C4-2B (cell line): ENCODE results near the gene PRSS22.

ENCODE experiments used
- H3K27ac ChIP-seq: fragments of 450-650 bp; 2 replicates; pipeline ENCODE4 v1.5.1; 2017
- ZFX ChIP-seq: fragments of 450-650 bp; IDR thresholded peaks from 2 replicates; pipeline ENCODE4 v1.6.1; 2017
- TF ChIP-seq, protein P1 (sequence below): fragments of 450-650 bp; conservative IDR thresholded peaks from 2 replicates; pipeline ENCODE4 v1.5.1; 2017; ENCODE audit warnings: mild to moderate bottlenecking

PRSS22 gene

GRCh38 chr16:2839650-2840450 is 18.1 kb downstream of the PRSS22 start:
- no peak overlapping the region for H3K27ac ChIP-seq

DNA sequence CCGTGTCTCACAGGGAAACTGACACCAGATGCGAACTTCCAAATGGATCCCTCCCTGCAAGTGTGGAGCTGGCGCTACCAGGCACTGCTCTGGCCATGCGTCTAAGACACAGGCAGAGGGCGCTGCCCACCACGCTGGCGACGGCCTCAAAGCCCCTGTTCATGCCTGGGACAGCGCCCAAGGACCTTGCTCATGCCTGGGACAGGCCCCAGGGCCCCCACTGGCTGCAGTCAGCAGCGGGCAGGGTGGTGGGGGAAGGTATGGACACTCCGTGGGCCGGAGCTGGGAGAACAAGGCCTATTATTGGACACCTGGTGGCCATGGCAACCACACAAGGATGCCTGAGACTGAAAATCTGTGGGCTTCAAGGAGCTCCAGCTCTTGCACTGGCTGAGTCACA is 19.0 kb downstream of the PRSS22 start:
- no peak for TF ChIP-seq ZFX
- TF ChIP-seq, protein P1, sequence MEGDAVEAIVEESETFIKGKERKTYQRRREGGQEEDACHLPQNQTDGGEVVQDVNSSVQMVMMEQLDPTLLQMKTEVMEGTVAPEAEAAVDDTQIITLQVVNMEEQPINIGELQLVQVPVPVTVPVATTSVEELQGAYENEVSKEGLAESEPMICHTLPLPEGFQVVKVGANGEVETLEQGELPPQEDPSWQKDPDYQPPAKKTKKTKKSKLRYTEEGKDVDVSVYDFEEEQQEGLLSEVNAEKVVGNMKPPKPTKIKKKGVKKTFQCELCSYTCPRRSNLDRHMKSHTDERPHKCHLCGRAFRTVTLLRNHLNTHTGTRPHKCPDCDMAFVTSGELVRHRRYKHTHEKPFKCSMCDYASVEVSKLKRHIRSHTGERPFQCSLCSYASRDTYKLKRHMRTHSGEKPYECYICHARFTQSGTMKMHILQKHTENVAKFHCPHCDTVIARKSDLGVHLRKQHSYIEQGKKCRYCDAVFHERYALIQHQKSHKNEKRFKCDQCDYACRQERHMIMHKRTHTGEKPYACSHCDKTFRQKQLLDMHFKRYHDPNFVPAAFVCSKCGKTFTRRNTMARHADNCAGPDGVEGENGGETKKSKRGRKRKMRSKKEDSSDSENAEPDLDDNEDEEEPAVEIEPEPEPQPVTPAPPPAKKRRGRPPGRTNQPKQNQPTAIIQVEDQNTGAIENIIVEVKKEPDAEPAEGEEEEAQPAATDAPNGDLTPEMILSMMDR: no peak; the same call in 1 of the 2 replicates
- H3K27ac ChIP-seq: no peak overlapping the region

More at GRCh38 chr16:2839650-2840450, 18.1 kb downstream of the PRSS22 start:
- TF ChIP-seq, protein P1: no peak
- no peak for TF ChIP-seq ZFX

- H3K27ac ChIP-seq: no peak overlapping the region
- TF ChIP-seq, protein P1: no peak
- no peak for TF ChIP-seq ZFX
Measured at GRCh38 chr16:2836646-2837508, 21.1 kb downstream of the PRSS22 start.

GRCh38 chr16:2835638-2836493 is 22.1 kb downstream of the PRSS22 start:
- TF ChIP-seq ZFX: no peak
- TF ChIP-seq, protein P1: no peak
- peak overlapping the region; percentile 17; the same call in 1 of the 2 replicates for H3K27ac ChIP-seq

- H3K27ac ChIP-seq: 0 out of 2 replicates have a peak overlapping the region, but pooled peaks have one; percentile 17
- TF ChIP-seq, protein P1: no peak
- TF ChIP-seq ZFX: no peak
Measured at GRCh38 chr16:2834968-2835367, 23.0 kb downstream of the PRSS22 start.

DNA sequence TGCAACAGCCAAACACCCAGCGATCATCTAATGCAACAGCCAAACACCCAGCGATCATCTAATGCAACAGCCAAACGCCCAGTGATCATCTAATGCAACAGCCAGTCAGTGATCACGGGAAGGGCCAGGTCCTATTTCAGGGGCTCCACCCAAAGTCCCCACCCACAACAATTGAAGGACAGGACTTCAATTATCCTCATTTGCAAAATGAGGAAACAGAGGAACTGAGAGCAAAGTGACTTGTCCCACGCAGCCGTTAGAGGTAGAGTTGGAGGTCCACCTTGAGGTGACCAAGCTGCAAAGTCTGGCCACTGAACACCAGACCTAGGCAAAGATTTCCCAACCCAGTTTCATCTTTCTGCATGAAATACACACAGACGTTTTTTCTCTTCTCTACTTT is 24.2 kb downstream of the PRSS22 start:
- TF ChIP-seq, protein P1: no peak
- no peak for TF ChIP-seq ZFX
- H3K27ac ChIP-seq: no peak overlapping the region
